HCT116 (cell line): Measurements from ENCODE around the gene GRIFIN. TPM values are rescaled to one million over a fixed set of nuclear protein-coding genes. Genes with fewer than 3 reads are reported as not detected.

Experiments
- ATAC-seq: fragments of 200-7000 bp; cut with Tn5 transposase; 2 replicates; pipeline ENCODE4 v1.9.1; 2020; ENCODE audit warnings: mild to moderate bottlenecking, moderate library complexity
- BruUV-seq: library from RNA; stranded (reverse); fragments of 400-500 nt; replicated peaks from 2 replicates; lab custom pipeline; 2021; lab: Mats Ljungman, UMichigan
- CTCF ChIA-PET: fragments of 300-600 bp; sonication (Branson Sonifier 250); formaldehyde crosslinking; loops from one replicate; lab custom pipeline; 2021; ENCODE audit warnings: antibody characterized with exemption; lab: Charles Lee
- POLR2A ChIA-PET: fragments of 300-600, 350-600 bp; sonication (Branson Sonifier 250); formaldehyde crosslinking; loops from one replicate; lab custom pipeline; 2021; ENCODE audit warnings: antibody characterized with exemption; lab: Charles Lee
- RAD21 ChIA-PET, 2 experiments: fragments of 300-600 bp; sonication (Branson Sonifier 250); formaldehyde crosslinking; loops; one replicate each; lab custom pipeline; 2023; ENCODE audit warnings: low total read pairs in 2 of 2; ENCODE audit not compliant: uncharacterized antibody in 2 of 2, unreplicated experiment in 2 of 2, low non-redundant PET in 1 of 2; lab: Charles Lee
- DNase-seq: peaks from one replicate; pipeline ENCODE4 v3.0.0-alpha.2; 2010; ENCODE audit warnings: low read depth, low spot score
- H2AFZ ChIP-seq: fragments of 200-600 bp; shearing (Covaris generic), sonication (generic); 2 replicates; pipeline ENCODE4 v1.6.1; 2017; ENCODE audit warnings: low read depth, mixed run types, mixed read lengths, antibody characterized with exemption, low read length; ENCODE audit not compliant: poor library complexity, severe bottlenecking
- H3K27ac ChIP-seq: 2 replicates; pipeline ENCODE4 v1.5.1; 2012; ENCODE audit warnings: low read depth, low read length
- H3K27me3 ChIP-seq: fragments of 200-600 bp; sonication (generic); 2 replicates; pipeline ENCODE4 v1.6.1; 2016; ENCODE audit warnings: mixed run types, low read length, mixed read lengths; ENCODE audit not compliant: insufficient read depth
- H3K36me3 ChIP-seq, 2 experiments: fragments of 200-500 bp in 1 of 2; fragments of 200-600 bp in 1 of 2; sonication (Bioruptor generic) in 1 of 2; sonication (generic) in 1 of 2; 2 replicates each; pipeline versions ENCODE4 v1.5.1 to v1.6.1; 2014 to 2016; ENCODE audit warnings: low read length in 2 of 2, inconsistent platforms in 1 of 2, mixed read lengths in 1 of 2, mixed run types in 1 of 2; ENCODE audit not compliant: insufficient read depth in 2 of 2, control insufficient read depth in 1 of 2
- H3K4me1 ChIP-seq, 2 experiments: fragments of 200-600 bp in 1 of 2; sonication (generic) in 1 of 2; 2 replicates each; pipeline versions ENCODE4 v1.5.1 to v1.6.1; 2012 to 2017; ENCODE audit warnings: low read length in 2 of 2, inconsistent platforms in 1 of 2, mild to moderate bottlenecking in 1 of 2, mixed read lengths in 1 of 2, mixed run types in 1 of 2, moderate library complexity in 1 of 2; ENCODE audit not compliant: insufficient read depth in 2 of 2, control insufficient read depth in 1 of 2
- H3K4me2 ChIP-seq: fragments of 200-600 bp; sonication (generic); 2 replicates; pipeline ENCODE4 v1.6.1; 2017; ENCODE audit warnings: mixed run types, low read length, mixed read lengths
- H3K4me3 ChIP-seq, 2 experiments: fragments of 200-600 bp in 1 of 2; sonication (generic) in 1 of 2; replicated peaks in 1 of 2; 2 replicates each; pipeline ENCODE4 v1.5.1; 2011 to 2016; ENCODE audit warnings: low read length in 2 of 2, control low read depth in 1 of 2, low read depth in 1 of 2, mild to moderate bottlenecking in 1 of 2, mixed read lengths in 1 of 2, mixed run types in 1 of 2
- H3K79me2 ChIP-seq: fragments of 200-600 bp; sonication (generic); 2 replicates; pipeline ENCODE4 v1.6.1; 2017; ENCODE audit warnings: mild to moderate bottlenecking, mixed run types, low read length, moderate library complexity, mixed read lengths; ENCODE audit not compliant: insufficient read depth
- H3K9ac ChIP-seq: fragments of 200-600 bp; sonication (generic); 2 replicates; pipeline ENCODE4 v1.6.1; 2016; ENCODE audit warnings: low read length, mixed read lengths
- H3K9me2 ChIP-seq: fragments of 200-600 bp; sonication (generic), shearing (Covaris generic); 2 replicates; pipeline ENCODE4 v1.6.1; 2017; ENCODE audit warnings: mixed run types, mild to moderate bottlenecking, moderate library complexity; ENCODE audit not compliant: insufficient read depth
- H3K9me3 ChIP-seq, 2 experiments: fragments of 200-500 bp in 1 of 2; fragments of 200-600 bp in 1 of 2; sonication (Bioruptor generic) in 1 of 2; sonication (generic) in 1 of 2; 2 replicates each; pipeline ENCODE4 v1.6.1; 2014 to 2017; ENCODE audit warnings: low read length in 2 of 2, mixed read lengths in 2 of 2, inconsistent platforms in 1 of 2, low read depth in 1 of 2, mild to moderate bottlenecking in 1 of 2, mixed run types in 1 of 2, moderate library complexity in 1 of 2; ENCODE audit not compliant: control insufficient read depth in 1 of 2, insufficient read depth in 1 of 2
- H4K20me1 ChIP-seq: fragments of 200-600 bp; sonication (generic), shearing (Covaris generic); 2 replicates; pipeline ENCODE4 v1.6.1; 2017; ENCODE audit warnings: mixed run types, mild to moderate bottlenecking, moderate library complexity; ENCODE audit not compliant: insufficient read depth
- CBX3 ChIP-seq: IDR thresholded peaks from 2 replicates; pipeline ENCODE4 v1.6.1; 2012; ENCODE audit warnings: low read depth
- ELF1 ChIP-seq: IDR thresholded peaks from 2 replicates; pipeline ENCODE4 v1.6.1; 2012; ENCODE audit warnings: low read depth, borderline replicate concordance
- POLR2A ChIP-seq: IDR thresholded peaks from 2 replicates; pipeline ENCODE4 v1.7.0; 2011; ENCODE audit warnings: borderline replicate concordance; ENCODE audit not compliant: insufficient read depth, insufficient read length; ENCODE audit errors: extremely low read depth
- POLR2AphosphoS5 ChIP-seq: IDR thresholded peaks from 2 replicates; pipeline ENCODE4 v1.6.1; 2011; ENCODE audit warnings: mild to moderate bottlenecking, low read depth, low read length, moderate library complexity
- SIN3A ChIP-seq: IDR thresholded peaks from 2 replicates; pipeline ENCODE4 v1.6.1; 2012; ENCODE audit warnings: low read depth
- YY1 ChIP-seq: IDR thresholded peaks from 2 replicates; pipeline ENCODE4 v1.6.1; 2011; ENCODE audit warnings: low read length, low read depth, moderate library complexity, mild to moderate bottlenecking; ENCODE audit not compliant: insufficient replicate concordance; ENCODE audit errors: extremely low read depth
- ZFX ChIP-seq: fragments of 450-650 bp; IDR thresholded peaks from 2 replicates; pipeline ENCODE4 v1.6.1; 2017
- ZNF274 ChIP-seq: fragments of 200-500 bp; sonication (Bioruptor generic); IDR thresholded peaks from 2 replicates; pipeline ENCODE4 v1.6.1; 2014; ENCODE audit warnings: mild to moderate bottlenecking, low read depth, low read length, inconsistent platforms
- intact Hi-C: fragments of 100-400 bp; cut with micrococcal nuclease; formaldehyde crosslinking; loops from 2 replicates; pipeline ENCODE4 v1.10.0; 2022
- total RNA-seq: library from RNA; stranded (reverse); gene quantifications from one replicate; pipeline ENCODE4 v1.2.1, GENCODE V29; 2021; ENCODE audit not compliant: unreplicated experiment
- TF ChIP-seq, protein P1 (sequence below), 3 experiments: fragments of 200-600 bp in 1 of 3; sonication (generic) in 1 of 3; IDR thresholded peaks in 2 of 3; conservative IDR thresholded peaks in 1 of 3; 2 replicates each; pipeline ENCODE4 v1.5.1; 2012 to 2017; ENCODE audit warnings: low read depth in 2 of 3, low read length in 2 of 3, antibody characterized with exemption in 1 of 3, borderline replicate concordance in 1 of 3, control low read depth in 1 of 3, mild to moderate bottlenecking in 1 of 3, mixed read lengths in 1 of 3, mixed run types in 1 of 3, moderate library complexity in 1 of 3; ENCODE audit not compliant: insufficient read depth in 1 of 3

The GRIFIN gene
- total RNA-seq, 1 experiment from 2014 or later: not detected

DNA sequence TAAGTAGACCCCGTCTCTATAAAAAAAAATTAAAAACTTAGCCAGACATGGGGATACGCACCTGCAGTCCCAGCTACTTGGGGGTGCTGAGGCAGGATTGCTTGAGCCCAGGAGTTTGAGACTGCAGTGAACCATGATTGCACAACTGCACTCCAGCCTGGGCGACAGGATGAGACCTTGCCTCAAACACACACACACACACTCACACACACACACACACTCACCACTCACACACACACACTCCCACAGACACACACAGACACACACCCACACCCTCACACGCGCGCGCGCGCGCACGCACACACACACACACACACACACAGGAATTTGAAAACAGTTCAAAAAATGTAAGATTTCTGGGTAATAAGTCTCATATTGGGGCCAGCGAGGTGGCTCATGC lies 8.7 kb upstream of the GRIFIN start (continued):
- no peak for TF ChIP-seq YY1
- TF ChIP-seq CBX3: no peak
- TF ChIP-seq, all 23 proteins: peak for 0

DNA sequence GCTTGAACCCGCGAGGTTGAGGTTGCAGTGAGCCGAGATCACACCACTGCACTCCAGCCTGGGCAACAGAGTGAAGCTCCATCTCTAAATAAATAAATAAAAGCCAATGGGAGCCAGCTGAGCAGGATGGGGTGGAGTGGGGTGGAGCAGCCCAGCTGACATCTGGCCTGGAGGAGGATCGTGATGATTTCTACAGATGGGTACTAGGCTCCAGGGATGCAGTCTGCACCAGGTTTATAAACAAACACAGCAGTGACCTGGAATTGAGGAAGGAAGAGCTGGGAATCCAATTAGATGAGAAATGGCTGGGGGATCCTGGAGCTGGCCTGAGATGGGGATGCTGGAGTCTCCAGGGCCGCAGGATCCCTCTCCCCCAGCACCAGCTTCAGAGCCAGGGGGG lies 7.3 kb upstream of the GRIFIN start:
- Histone ChIP-seq H3K4me3 (no peak overlapping the region), H3K27ac (no peak overlapping the region), H3K27me3 (no peaks in the 10 kb centered on the region), H3K4me1 (no peaks in the 10 kb centered on the region), H3K9me3 (peaks cover 3 to 12% of the 10 kb centered on the region in 2 experiments; a peak in 2 of 4 replicates), H3K79me2 (no peaks in the 10 kb centered on the region), H3K9ac (no peak overlapping the region), H3K4me2 (no peak overlapping the region), H3K9me2 (no peaks in the 10 kb centered on the region), H3K36me3 (no peaks in the 10 kb centered on the region), H2AFZ (no peak overlapping the region), H4K20me1 (no peaks in the 10 kb centered on the region)
- no TSS peak for BruUV-seq
- intact Hi-C loops: no loop called here
- ChIA-PET CTCF (interaction anchor here (1.1 kb wide), 1 partner anchor 14 kb away, joined by 5 read pairs; no protein-coding TSS in a partner anchor), POLR2A (no interaction called here), RAD21 (no interaction called here)
- TF ChIP-seq POLR2A: no peak
- TF ChIP-seq ELF1: no peak
- TF ChIP-seq SIN3A: no peak
- TF ChIP-seq YY1: no peak
- TF ChIP-seq POLR2AphosphoS5: no peak
- TF ChIP-seq ZNF274: no peak
- ATAC-seq (no peak), DNase-seq (no peak)

DNA sequence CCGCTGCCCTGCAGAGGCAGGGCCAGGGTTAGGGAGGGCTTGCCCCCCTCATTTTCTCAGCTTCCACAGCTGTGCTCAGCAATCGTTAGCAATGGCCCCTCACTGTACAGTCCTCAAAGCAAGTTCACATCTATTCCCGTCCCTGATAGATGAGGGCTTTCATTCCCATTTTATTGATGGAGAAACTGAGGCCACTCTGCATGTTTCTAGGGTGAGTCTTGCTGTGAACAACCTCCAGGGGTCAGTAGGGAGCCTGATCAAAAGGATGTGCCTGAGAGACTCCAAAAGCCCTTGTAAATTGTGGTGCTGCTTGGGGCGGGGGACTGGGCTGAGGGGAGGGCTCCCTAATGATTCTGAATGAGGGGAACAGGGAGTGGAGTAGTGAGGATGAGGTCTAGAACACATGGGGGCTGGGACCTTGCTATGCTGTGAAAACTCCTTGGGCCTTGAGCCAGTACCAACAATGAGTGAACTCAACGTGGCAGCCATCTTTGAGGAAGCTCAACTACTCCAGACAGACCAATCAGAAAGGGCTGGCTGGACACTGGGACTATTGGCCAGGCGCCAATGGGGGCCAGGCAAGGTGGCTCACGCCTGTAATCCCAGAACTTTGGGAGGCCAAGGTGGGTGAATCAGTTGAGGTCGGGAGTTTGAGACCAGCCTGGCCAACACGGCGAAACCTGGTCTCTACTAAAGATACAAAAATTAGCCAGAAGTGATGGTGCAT lies 6.7 kb upstream of the GRIFIN start:
- H3K4me3 ChIP-seq: no peak overlapping the region
- ATAC-seq: no peak
- H3K9me2 ChIP-seq: no peaks in the 10 kb centered on the region
- H3K4me1 ChIP-seq: peaks cover 4 to 5% of the 10 kb centered on the region in 2 experiments; a peak in 2 of 4 replicates
- H4K20me1 ChIP-seq: no peaks in the 10 kb centered on the region
- no peak overlapping the region for H3K27ac ChIP-seq
- H3K9ac ChIP-seq: no peak overlapping the region
- TF ChIP-seq YY1 (peak; percentile 74), ZFX (no peak)
- TF ChIP-seq, protein P1, sequence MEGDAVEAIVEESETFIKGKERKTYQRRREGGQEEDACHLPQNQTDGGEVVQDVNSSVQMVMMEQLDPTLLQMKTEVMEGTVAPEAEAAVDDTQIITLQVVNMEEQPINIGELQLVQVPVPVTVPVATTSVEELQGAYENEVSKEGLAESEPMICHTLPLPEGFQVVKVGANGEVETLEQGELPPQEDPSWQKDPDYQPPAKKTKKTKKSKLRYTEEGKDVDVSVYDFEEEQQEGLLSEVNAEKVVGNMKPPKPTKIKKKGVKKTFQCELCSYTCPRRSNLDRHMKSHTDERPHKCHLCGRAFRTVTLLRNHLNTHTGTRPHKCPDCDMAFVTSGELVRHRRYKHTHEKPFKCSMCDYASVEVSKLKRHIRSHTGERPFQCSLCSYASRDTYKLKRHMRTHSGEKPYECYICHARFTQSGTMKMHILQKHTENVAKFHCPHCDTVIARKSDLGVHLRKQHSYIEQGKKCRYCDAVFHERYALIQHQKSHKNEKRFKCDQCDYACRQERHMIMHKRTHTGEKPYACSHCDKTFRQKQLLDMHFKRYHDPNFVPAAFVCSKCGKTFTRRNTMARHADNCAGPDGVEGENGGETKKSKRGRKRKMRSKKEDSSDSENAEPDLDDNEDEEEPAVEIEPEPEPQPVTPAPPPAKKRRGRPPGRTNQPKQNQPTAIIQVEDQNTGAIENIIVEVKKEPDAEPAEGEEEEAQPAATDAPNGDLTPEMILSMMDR (IDR thresholded peaks at IDR 0.05 in 2 of 3, conservative IDR thresholded peaks at IDR 0.05 in 1 of 3; ENCODE audit: borderline replicate concordance in 1 of 3, insufficient read depth in 1 of 3, low read depth in 2 of 3, low read length in 2 of 3): peak in 2 of 3 experiments; percentile 17 to 20; a peak in 2 of 6 replicates
- no peak for DNase-seq
- ChIA-PET CTCF (interaction anchor here (1.1 kb wide), 1 partner anchor 14 kb away, joined by 5 read pairs; no protein-coding TSS in a partner anchor), RAD21 (no interaction called here), POLR2A (no interaction called here)
- no peak overlapping the region for H2AFZ ChIP-seq
- peaks cover 3 to 12% of the 10 kb centered on the region in 2 experiments; a peak in 2 of 4 replicates for H3K9me3 ChIP-seq
- no peak overlapping the region for H3K4me2 ChIP-seq
- no peaks in the 10 kb centered on the region for H3K27me3 ChIP-seq
- no TSS peak for BruUV-seq
- no peaks in the 10 kb centered on the region for H3K36me3 ChIP-seq
- intact Hi-C loops: no loop called here
- no peaks in the 10 kb centered on the region for H3K79me2 ChIP-seq
